ENCODE data around the gene LRRC56. TPM values are rescaled to one million over a fixed set of nuclear protein-coding genes. Genes with fewer than 3 reads are reported as not detected.

The LRRC56 gene
- total and polyA plus RNA-seq, 11 donors, result 0.07 to 0.35 (median 0.20) TPM; not detected in 2

DNA sequence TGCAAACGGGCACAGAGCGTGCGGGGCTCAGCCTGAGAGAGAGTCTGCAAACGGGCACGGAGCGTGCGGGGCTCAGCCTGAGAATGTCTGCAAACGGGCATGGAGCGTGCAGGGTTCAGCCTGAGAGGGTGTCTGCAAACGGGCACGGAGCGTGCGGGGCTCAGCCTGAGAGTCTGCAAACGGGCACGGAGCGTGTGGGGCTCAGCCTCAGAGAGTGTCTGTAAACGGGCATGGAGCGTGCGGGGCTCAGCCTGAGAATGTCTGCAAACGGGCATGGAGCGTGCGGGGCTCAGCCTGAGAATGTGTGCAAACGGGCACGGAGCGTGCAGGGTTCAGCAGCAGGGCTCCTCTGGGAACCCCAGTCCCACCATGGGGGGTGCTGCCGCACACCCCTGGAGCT lies 52.5 kb downstream of the LRRC56 start:
- H3K36me3 ChIP-seq, result peaks cover 0 to 91% (median 86%) of the 10 kb centered on the region in 9 donors
- H3K27ac ChIP-seq, result no peak overlapping the region
- H3K4me3 ChIP-seq, result no peak overlapping the region
- no peaks in the 10 kb centered on the region for H3K9me3 ChIP-seq
- no peaks in the 10 kb centered on the region for H3K27me3 ChIP-seq
- whole genome bisulfite sequencing, 4 donors, result 93 to 95% (median 93%) methylated on average over 24 to 26 of the region's 26 CpGs
- DNase-seq (no peak), ATAC-seq (no peak)
- peaks cover 0 to 16% (median 0%) of the 10 kb centered on the region in 12 donors for H3K4me1 ChIP-seq
- intact Hi-C loops (cut with DNase I), result no loop called here
- no peak for TF ChIP-seq POLR2A (IDR thresholded peaks at IDR 0.05)
- TF ChIP-seq, protein P1, sequence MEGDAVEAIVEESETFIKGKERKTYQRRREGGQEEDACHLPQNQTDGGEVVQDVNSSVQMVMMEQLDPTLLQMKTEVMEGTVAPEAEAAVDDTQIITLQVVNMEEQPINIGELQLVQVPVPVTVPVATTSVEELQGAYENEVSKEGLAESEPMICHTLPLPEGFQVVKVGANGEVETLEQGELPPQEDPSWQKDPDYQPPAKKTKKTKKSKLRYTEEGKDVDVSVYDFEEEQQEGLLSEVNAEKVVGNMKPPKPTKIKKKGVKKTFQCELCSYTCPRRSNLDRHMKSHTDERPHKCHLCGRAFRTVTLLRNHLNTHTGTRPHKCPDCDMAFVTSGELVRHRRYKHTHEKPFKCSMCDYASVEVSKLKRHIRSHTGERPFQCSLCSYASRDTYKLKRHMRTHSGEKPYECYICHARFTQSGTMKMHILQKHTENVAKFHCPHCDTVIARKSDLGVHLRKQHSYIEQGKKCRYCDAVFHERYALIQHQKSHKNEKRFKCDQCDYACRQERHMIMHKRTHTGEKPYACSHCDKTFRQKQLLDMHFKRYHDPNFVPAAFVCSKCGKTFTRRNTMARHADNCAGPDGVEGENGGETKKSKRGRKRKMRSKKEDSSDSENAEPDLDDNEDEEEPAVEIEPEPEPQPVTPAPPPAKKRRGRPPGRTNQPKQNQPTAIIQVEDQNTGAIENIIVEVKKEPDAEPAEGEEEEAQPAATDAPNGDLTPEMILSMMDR (IDR thresholded peaks at IDR 0.05), result no peak

DNA sequence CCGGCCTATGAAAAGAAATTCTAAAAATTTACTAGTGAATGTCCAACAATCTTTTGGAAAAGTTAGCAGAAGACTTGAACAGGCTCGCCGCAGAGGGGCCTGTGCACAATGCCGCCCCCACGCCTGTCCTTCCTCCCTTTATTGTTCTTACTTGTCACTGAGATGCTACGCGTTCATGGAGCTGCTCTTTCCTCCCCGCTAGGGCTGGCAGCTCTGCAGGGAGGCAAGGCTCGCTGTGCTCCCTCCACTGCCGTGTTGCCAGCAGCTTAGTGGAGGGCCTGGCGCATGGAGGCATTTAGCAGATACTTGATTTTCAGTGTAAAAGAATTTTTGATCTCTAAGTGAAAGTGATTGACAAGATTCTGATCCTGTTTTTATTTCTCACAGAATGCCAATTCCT lies 53.7 kb downstream of the LRRC56 start:
- TF ChIP-seq, protein P1 (IDR thresholded peaks at IDR 0.05), result no peak
- no peak for TF ChIP-seq POLR2A (IDR thresholded peaks at IDR 0.05)
- no peak for DNase-seq
- intact Hi-C loops (cut with DNase I), result no loop called here
- Histone ChIP-seq H3K27ac (no peak overlapping the region), H3K9me3 (no peaks in the 10 kb centered on the region), H3K4me1 (peaks cover 0 to 16% (median 0%) of the 10 kb centered on the region in 12 donors), H3K4me3 (no peak overlapping the region), H3K36me3 (peaks cover 0 to 98% (median 93%) of the 10 kb centered on the region in 9 donors), H3K27me3 (no peaks in the 10 kb centered on the region)
- WGBS, 4 donors, result 74 to 80% (median 76%) methylated on average over 11 of the region's 11 CpGs
- no peak for ATAC-seq

GRCh38 chr11:592501-592900 lies 55.2 kb downstream of the LRRC56 start:
- peaks cover 0 to 99% (median 95%) of the 10 kb centered on the region in 9 donors for H3K36me3 ChIP-seq
- TF ChIP-seq POLR2A (IDR thresholded peaks at IDR 0.05), result no peak
- TF ChIP-seq, protein P1 (IDR thresholded peaks at IDR 0.05), result no peak
- no peak for ATAC-seq
- H3K27me3 ChIP-seq, result no peaks in the 10 kb centered on the region
- H3K27ac ChIP-seq, result no peak overlapping the region
- H3K4me1 ChIP-seq, result peaks cover 0 to 8% (median 0%) of the 10 kb centered on the region in 12 donors
- no peak for DNase-seq
- no peaks in the 10 kb centered on the region for H3K9me3 ChIP-seq
- intact Hi-C loops (cut with DNase I), result no loop called here
- 96 to 97% (median 96%) methylated on average over 22 of the region's 22 CpGs for WGBS, 4 donors
- no peak overlapping the region for H3K4me3 ChIP-seq

DNA sequence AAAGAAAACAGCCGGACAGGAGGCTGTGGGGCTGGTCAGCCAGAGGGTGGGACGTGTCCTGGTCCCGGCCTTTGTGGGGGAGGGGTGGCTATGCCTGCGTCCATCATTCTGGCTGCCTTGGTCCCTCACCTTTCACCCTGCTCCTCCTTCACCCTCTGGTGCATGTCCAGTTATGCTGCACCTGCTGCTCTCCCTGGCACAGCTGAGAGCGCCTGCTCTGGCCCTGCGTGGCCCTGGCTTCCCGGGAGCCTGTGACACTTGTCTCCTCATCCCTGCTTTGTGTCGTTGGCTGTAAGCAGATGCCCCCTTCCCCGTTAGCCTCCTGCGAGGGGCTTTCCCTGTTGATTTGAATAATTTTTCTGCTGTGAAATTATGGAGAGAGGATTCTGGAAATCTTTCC lies 55.6 kb downstream of the LRRC56 start:
- no peak for ATAC-seq
- WGBS, 4 donors, result 89 to 91% (median 90%) methylated on average over 10 of the region's 10 CpGs
- H3K27me3 ChIP-seq, result no peaks in the 10 kb centered on the region
- H3K36me3 ChIP-seq, result peaks cover 0 to 99% (median 95%) of the 10 kb centered on the region in 9 donors
- H3K4me3 ChIP-seq, result no peak overlapping the region
- intact Hi-C loops (cut with DNase I), result no loop called here
- no peak for DNase-seq
- TF ChIP-seq, protein P1 (IDR thresholded peaks at IDR 0.05), result no peak
- TF ChIP-seq POLR2A (IDR thresholded peaks at IDR 0.05), result no peak
- peaks cover 0 to 4% (median 0%) of the 10 kb centered on the region in 12 donors for H3K4me1 ChIP-seq
- H3K27ac ChIP-seq, result no peak overlapping the region
- H3K9me3 ChIP-seq, result no peaks in the 10 kb centered on the region

Data from heart left ventricle (tissue), 16 donors.